Gastrocnemius medialis (tissue), 4 donors: ENCODE data around the gene RPL13. TPM values are rescaled to one million over a fixed set of nuclear protein-coding genes. Genes with fewer than 3 reads are reported as not detected.
A peak's percentile ranks its signal among the peaks of the same experiment; 100 is the strongest.

Source experiments
- ATAC-seq, 2 donors: fragments of 150-250 bp; one replicate each; pipeline ENCODE4 v1.9.1; 2016
- DNase-seq, 2 donors: peaks; one replicate each; pipeline ENCODE4 v3.0.0-alpha.2; 2019
- H3K27ac ChIP-seq, 4 donors: fragments of 200-600 bp; sonication (generic); 1 replicate in 1 of 4; 2 replicates in 3 of 4; pipeline ENCODE4 v1.5.1; 2016 to 2018; ENCODE audit warnings: mild to moderate bottlenecking in 2 of 4, moderate library complexity in 1 of 4
- H3K27me3 ChIP-seq, 3 donors: fragments of 200-600 bp; sonication (generic) in 2 of 3; 1 replicate in 1 of 3; 2 replicates in 2 of 3; pipeline versions ENCODE4 v1.5.1 to v1.6.0; 2016 to 2019; ENCODE audit warnings: mild to moderate bottlenecking in 1 of 3, moderate library complexity in 1 of 3
- H3K36me3 ChIP-seq, 2 donors: fragments of 200-600 bp; sonication (generic) in 1 of 2; one replicate each; pipeline ENCODE4 v1.5.1; 2017 to 2018
- H3K4me1 ChIP-seq, 2 donors: fragments of 200-600 bp; sonication (generic) in 1 of 2; one replicate each; pipeline ENCODE4 v1.5.1; 2016 to 2017; ENCODE audit warnings: mild to moderate bottlenecking in 2 of 2
- H3K4me3 ChIP-seq, 4 donors: fragments of 200-600 bp; sonication (generic) in 3 of 4; 1 replicate in 1 of 4; 2 replicates in 3 of 4; pipeline ENCODE4 v1.5.1; 2016 to 2019; ENCODE audit warnings: mild to moderate bottlenecking in 2 of 4
- H3K9me3 ChIP-seq, 3 donors: fragments of 200-600 bp; sonication (generic) in 2 of 3; 1 replicate in 1 of 3; 2 replicates in 2 of 3; pipeline ENCODE4 v1.5.1; 2016 to 2019
- POLR2A ChIP-seq, 2 donors: fragments of 450-650 bp; IDR thresholded peaks; one replicate each; pipeline ENCODE4 v1.6.1; 2017; ENCODE audit warnings: antibody characterized with exemption in 2 of 2, mild to moderate bottlenecking in 2 of 2, moderate library complexity in 2 of 2
- in situ Hi-C, 4 donors: fragments of 200-750 bp; cut with MboI; loops; one replicate each; pipeline versions ENCODE4 v1.15.0 to v1.8.0; 2017; ENCODE audit warnings: low sequenced_read_pairs in 4 of 4
- intact Hi-C: fragments of 100-400 bp; cut with DNase I; formaldehyde crosslinking; loops from one replicate; pipeline ENCODE4 v1.15.1; 2023; ENCODE audit warnings: low total_unique reads
- total RNA-seq, 4 donors: library from RNA; depleted of rRNA; stranded (reverse); fragments of >200 nt; gene quantifications; one replicate each; pipeline versions ENCODE4 v1.1.0 to v1.2.3, GENCODE V29; 2016
- TF ChIP-seq, protein P1 (sequence below), 5 experiments: fragments of 450-650 bp in 3 of 5; fragments of 200-600 bp in 2 of 5; sonication (generic) in 2 of 5; IDR thresholded peaks in 4 of 5; conservative IDR thresholded peaks in 1 of 5; 1 replicate in 4 of 5; 2 replicates in 1 of 5; pipeline ENCODE4 v1.5.1; 2016 to 2019; ENCODE audit warnings: antibody characterized with exemption in 5 of 5, mild to moderate bottlenecking in 3 of 5, moderate library complexity in 3 of 5

RPL13 gene
- total RNA-seq, 4 donors from 2014 or later: 4,295 to 5,889 (median 4,806) TPM

DNA sequence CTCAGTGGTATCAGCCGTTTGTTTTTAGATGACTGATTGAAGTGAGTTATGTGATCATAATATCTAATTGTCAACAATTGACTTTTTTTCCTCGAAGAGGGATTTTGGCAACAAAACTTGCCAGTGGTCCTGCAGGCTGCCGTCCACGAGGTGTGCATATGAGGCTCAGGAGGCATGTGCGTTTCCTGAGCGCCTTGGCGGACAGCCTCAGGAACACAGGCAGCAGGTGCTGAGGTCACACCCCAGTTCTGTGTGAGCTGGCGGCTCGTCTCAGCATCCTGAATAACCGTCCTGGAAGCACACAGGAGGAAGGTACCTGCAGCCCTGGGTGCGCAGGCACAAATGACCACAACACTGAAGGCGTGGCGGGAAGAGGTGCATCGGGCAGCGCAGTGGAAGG is 40.6 kb upstream of the RPL13 start:
- peaks cover 4 to 5% of the 10 kb centered on the region in 2 donors for H3K4me1 ChIP-seq
- no peaks in the 10 kb centered on the region for H3K9me3 ChIP-seq
- H3K36me3 ChIP-seq: peaks cover 0 to 62% of the 10 kb centered on the region in 2 donors
- ATAC-seq (no peak), DNase-seq (no peak)
- in situ Hi-C loops: loop anchor here in 2 of 4 donors (25.0 kb wide), 2 partner anchors 183 to 283 kb away; no protein-coding TSS in a partner anchor
- no peak for TF ChIP-seq POLR2A (IDR thresholded peaks at IDR 0.05)
- TF ChIP-seq, protein P1, sequence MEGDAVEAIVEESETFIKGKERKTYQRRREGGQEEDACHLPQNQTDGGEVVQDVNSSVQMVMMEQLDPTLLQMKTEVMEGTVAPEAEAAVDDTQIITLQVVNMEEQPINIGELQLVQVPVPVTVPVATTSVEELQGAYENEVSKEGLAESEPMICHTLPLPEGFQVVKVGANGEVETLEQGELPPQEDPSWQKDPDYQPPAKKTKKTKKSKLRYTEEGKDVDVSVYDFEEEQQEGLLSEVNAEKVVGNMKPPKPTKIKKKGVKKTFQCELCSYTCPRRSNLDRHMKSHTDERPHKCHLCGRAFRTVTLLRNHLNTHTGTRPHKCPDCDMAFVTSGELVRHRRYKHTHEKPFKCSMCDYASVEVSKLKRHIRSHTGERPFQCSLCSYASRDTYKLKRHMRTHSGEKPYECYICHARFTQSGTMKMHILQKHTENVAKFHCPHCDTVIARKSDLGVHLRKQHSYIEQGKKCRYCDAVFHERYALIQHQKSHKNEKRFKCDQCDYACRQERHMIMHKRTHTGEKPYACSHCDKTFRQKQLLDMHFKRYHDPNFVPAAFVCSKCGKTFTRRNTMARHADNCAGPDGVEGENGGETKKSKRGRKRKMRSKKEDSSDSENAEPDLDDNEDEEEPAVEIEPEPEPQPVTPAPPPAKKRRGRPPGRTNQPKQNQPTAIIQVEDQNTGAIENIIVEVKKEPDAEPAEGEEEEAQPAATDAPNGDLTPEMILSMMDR (IDR thresholded peaks at IDR 0.05 in 4 of 5, conservative IDR thresholded peaks at IDR 0.05 in 1 of 5): no peak
- no peaks in the 10 kb centered on the region for H3K27me3 ChIP-seq
- H3K4me3 ChIP-seq: no peak overlapping the region
- H3K27ac ChIP-seq: no peak overlapping the region
- intact Hi-C loops: no loop called here

DNA sequence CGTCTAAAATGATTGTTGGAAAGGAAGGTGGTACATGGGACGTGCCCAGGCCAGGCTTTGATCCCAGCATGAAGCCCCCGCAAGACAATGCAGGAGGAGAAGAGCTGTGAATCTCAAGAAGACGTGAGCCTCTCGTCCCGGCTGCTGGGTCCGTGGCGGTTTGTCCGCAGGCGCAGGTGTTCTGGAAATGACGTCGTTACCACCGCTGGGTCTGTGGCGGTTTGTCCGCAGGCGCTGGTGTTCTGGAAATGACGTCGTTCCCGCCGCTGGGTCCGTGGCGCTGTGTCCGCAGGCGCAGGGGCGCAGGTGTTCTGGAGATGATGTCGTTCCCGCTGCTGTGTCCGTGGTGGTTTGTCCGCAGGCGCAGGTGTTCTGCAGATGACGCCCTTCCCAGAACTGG is 38.2 kb upstream of the RPL13 start:
- no peaks in the 10 kb centered on the region for H3K9me3 ChIP-seq
- DNase-seq (no peak), ATAC-seq (no peak)
- no peak overlapping the region for H3K27ac ChIP-seq
- H3K36me3 ChIP-seq: peaks cover 0 to 65% of the 10 kb centered on the region in 2 donors
- no peak overlapping the region for H3K4me3 ChIP-seq
- peaks cover 14 to 17% of the 10 kb centered on the region in 2 donors for H3K4me1 ChIP-seq
- in situ Hi-C loops (loop anchor here in 2 of 4 donors (25.0 kb wide), 2 partner anchors 185 to 285 kb away; no protein-coding TSS in a partner anchor), intact Hi-C loops (no loop called here)
- no peak for TF ChIP-seq POLR2A (IDR thresholded peaks at IDR 0.05)
- TF ChIP-seq, protein P1 (IDR thresholded peaks at IDR 0.05 in 4 of 5, conservative IDR thresholded peaks at IDR 0.05 in 1 of 5): no peak
- H3K27me3 ChIP-seq: no peaks in the 10 kb centered on the region

DNA sequence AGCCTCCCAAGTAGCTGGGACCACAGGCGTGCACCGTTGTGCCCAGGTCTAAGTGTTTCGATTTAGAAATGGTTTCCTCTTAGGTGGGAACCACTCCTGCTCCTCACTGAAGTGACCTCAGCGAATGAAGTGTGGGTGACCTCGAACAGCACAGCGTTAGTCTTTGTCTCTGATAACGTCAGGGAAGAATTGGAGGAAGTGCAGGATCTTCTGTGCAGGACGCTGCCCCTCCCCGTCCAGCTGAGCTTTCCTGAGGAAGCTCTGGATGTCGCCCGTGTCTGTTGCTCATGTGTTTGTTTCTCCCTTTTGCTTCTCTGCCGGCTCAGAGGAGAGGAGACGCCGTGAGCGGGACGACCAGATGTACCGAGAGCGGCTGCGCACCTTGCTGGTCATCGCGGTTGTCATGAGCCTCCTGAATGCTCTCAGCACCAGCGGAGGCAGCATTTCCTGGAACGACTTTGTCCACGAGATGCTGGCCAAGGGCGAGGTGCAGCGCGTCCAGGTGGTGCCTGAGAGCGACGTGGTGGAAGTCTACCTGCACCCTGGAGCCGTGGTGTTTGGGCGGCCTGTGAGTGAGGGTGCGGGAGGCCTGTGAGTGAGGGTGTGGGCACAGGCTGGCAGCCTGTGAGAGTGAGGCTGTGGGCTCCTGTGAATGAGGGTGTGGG is 36.7 kb upstream of the RPL13 start:
- no peak for DNase-seq
- H3K27ac ChIP-seq: peak overlapping the region in 3 of 4 donors; percentile 79 to 89 (median 86)

DNA sequence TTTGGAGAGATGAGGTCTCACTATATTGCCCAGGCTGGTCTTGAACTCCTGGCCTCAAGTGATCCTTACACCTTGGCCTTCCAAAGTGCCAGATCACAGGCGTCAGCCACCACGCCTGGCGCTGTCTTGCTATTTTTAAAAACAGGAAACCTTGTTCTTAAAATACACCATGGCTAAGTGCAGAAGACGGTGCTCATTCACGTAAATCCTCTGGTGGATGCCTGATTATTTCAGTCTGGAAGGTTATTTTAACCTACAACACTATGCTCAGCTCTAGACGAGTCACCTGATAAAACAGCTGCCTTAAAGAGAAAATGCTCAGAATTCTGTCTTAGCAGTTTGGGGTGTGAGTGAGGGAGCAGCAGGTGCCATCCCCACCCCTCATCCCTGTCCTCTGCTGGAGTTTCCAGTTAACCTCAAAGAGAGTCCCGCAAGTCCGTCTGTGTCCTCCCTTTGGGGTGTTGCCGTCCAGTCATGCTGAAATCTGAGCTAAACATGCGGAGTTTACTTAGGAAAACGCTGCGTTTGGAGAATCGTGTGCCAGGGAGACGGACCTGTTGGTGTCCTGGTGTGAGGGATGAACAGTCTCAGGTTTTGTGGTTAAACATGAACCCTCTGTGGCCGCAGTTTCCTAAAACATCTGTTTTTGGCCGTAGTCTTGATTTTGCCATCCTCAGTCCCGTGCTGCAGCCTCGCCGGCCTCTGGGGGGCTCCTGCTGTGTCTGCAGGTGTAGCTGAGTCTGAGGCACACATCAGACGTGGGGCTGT is 35.2 kb upstream of the RPL13 start:
- peak overlapping the region; percentile 79 to 90 (median 88) for H3K27ac ChIP-seq
- H3K4me1 ChIP-seq: peaks cover 14 to 17% of the 10 kb centered on the region in 2 donors
- peak; percentile 87 to 93 for ATAC-seq
- peak; percentile 50 to 87 for DNase-seq
- TF ChIP-seq, protein P1 (IDR thresholded peaks at IDR 0.05 in 4 of 5, conservative IDR thresholded peaks at IDR 0.05 in 1 of 5): no peak
- peak in 1 of 2 donors; percentile 37 for TF ChIP-seq POLR2A (IDR thresholded peaks at IDR 0.05)
- H3K27me3 ChIP-seq: no peaks in the 10 kb centered on the region
- intact Hi-C loops: no loop called here
- H3K4me3 ChIP-seq: no peak overlapping the region
- peaks cover 0 to 63% of the 10 kb centered on the region in 2 donors for H3K36me3 ChIP-seq
- in situ Hi-C loops: no loop called here
- H3K9me3 ChIP-seq: no peaks in the 10 kb centered on the region

More for the DNA sequence above, 36.7 kb upstream of the RPL13 start:
- no peak for ATAC-seq
- Histone ChIP-seq H3K4me3 (no peak overlapping the region), H3K27me3 (no peaks in the 10 kb centered on the region), H3K9me3 (no peaks in the 10 kb centered on the region), H3K36me3 (peaks cover 0 to 61% of the 10 kb centered on the region in 2 donors), H3K4me1 (peaks cover 14 to 17% of the 10 kb centered on the region in 2 donors)
- in situ Hi-C loops (loop anchor here in 2 of 4 donors (25.0 kb wide), 2 partner anchors 187 to 287 kb away; no protein-coding TSS in a partner anchor), intact Hi-C loops (no loop called here)
- TF ChIP-seq POLR2A (IDR thresholded peaks at IDR 0.05): no peak
- TF ChIP-seq, protein P1 (IDR thresholded peaks at IDR 0.05 in 4 of 5, conservative IDR thresholded peaks at IDR 0.05 in 1 of 5): no peak
